NCI-H1436 treated with DMSO at 0.1 percent for 48 hours (cell line): ENCODE data around the gene MAPT.

Source experiments
- DNase-seq: peaks from one replicate; lab custom pipeline; 2025; lab: John Stamatoyannopoulos, UW

The MAPT gene

GRCh38 chr17:46057366-46057765 lies 163.0 kb downstream of the MAPT start:
- no peak for DNase-seq

GRCh38 chr17:46059486-46059885 lies 165.1 kb downstream of the MAPT start:
- no peak for DNase-seq

- DNase-seq, result no peak
These were observed 166.1 kb downstream of the MAPT start for GRCh38 chr17:46060461-46060860.

GRCh38 chr17:46061435-46061834 lies 167.1 kb downstream of the MAPT start:
- no peak for DNase-seq

GRCh38 chr17:46063241-46063640 lies 168.9 kb downstream of the MAPT start:
- no peak for DNase-seq

- no peak for DNase-seq
These were observed 170.1 kb downstream of the MAPT start for GRCh38 chr17:46064460-46064859.

- peak; percentile 81 for DNase-seq
These were observed 177.4 kb downstream of the MAPT start for GRCh38 chr17:46071796-46072195.

- DNase-seq, result no peak
These were observed 178.6 kb downstream of the MAPT start for GRCh38 chr17:46072998-46073397.

GRCh38 chr17:46074540-46074939 lies 180.2 kb downstream of the MAPT start:
- no peak for DNase-seq
